Measurements from ENCODE around the gene PON1. TPM values are rescaled to one million over a fixed set of nuclear protein-coding genes. Genes with fewer than 3 reads are reported as not detected.

PON1 gene
- not detected in 2 replicates for total RNA-seq

- DNase-seq (ENCODE audit: extremely low read depth, low read depth, low spot score) = no peak
These were observed at the start of gene PON1 for GRCh38 chr7:95324431-95324830. TSS of gene PON1 (minus strand) at chr7:95324532. CDS start at chr7:95324475, 57 bp downstream.

GRCh38 chr7:95373323-95373722, 49.0 kb upstream of the PON1 start:
- no peak for DNase-seq (ENCODE audit: extremely low read depth, low read depth, low spot score)

- no peak for DNase-seq (ENCODE audit: extremely low read depth, low read depth, low spot score)
These were observed 43.9 kb upstream of the PON1 start for GRCh38 chr7:95368235-95368634.

GRCh38 chr7:95367606-95368005, 43.3 kb upstream of the PON1 start:
- no peak for DNase-seq (ENCODE audit: extremely low read depth, low read depth, low spot score)

- no peak for DNase-seq (ENCODE audit: extremely low read depth, low read depth, low spot score)
These were observed 40.8 kb upstream of the PON1 start for GRCh38 chr7:95365151-95365550.

- no peak for DNase-seq (ENCODE audit: extremely low read depth, low read depth, low spot score)
These were observed 33.3 kb upstream of the PON1 start for GRCh38 chr7:95357623-95358022.

GRCh38 chr7:95342642-95343307, 18.4 kb upstream of the PON1 start:
- DNase-seq (ENCODE audit: extremely low read depth, low read depth, low spot score) = no peak

- no peak for DNase-seq (ENCODE audit: extremely low read depth, low read depth, low spot score)
These were observed 17.7 kb upstream of the PON1 start for GRCh38 chr7:95342029-95342428.

- no peak for DNase-seq (ENCODE audit: extremely low read depth, low read depth, low spot score)
These were observed 16.2 kb upstream of the PON1 start for GRCh38 chr7:95340491-95340890.

GRCh38 chr7:95338832-95339231, 14.5 kb upstream of the PON1 start:
- no peak for DNase-seq (ENCODE audit: extremely low read depth, low read depth, low spot score)

- no peak for DNase-seq (ENCODE audit: extremely low read depth, low read depth, low spot score)
These were observed 10.8 kb upstream of the PON1 start for GRCh38 chr7:95335093-95335492.

GRCh38 chr7:95334447-95334846, 10.1 kb upstream of the PON1 start:
- no peak for DNase-seq (ENCODE audit: extremely low read depth, low read depth, low spot score)

- DNase-seq (ENCODE audit: extremely low read depth, low read depth, low spot score) = no peak
These were observed 6.6 kb upstream of the PON1 start for GRCh38 chr7:95330961-95331337.

- peak; percentile 2 for DNase-seq (ENCODE audit: extremely low read depth, low read depth, low spot score)
These were observed 6.0 kb upstream of the PON1 start for GRCh38 chr7:95330204-95330960.

- DNase-seq (ENCODE audit: extremely low read depth, low read depth, low spot score) = no peak
These were observed 3.0 kb upstream of the PON1 start for GRCh38 chr7:95327356-95327755.

GRCh38 chr7:95323410-95324129, 762 bp downstream of the PON1 start:
- DNase-seq (ENCODE audit: extremely low read depth, low read depth, low spot score) = no peak

GRCh38 chr7:95322854-95323253, 1.5 kb downstream of the PON1 start:
- DNase-seq (ENCODE audit: extremely low read depth, low read depth, low spot score) = no peak

- no peak for DNase-seq (ENCODE audit: extremely low read depth, low read depth, low spot score)
These were observed 1.9 kb downstream of the PON1 start for GRCh38 chr7:95322396-95322795.

GRCh38 chr7:95321720-95322119, 2.6 kb downstream of the PON1 start:
- no peak for DNase-seq (ENCODE audit: extremely low read depth, low read depth, low spot score)

- DNase-seq (ENCODE audit: extremely low read depth, low read depth, low spot score) = no peak
These were observed 3.7 kb downstream of the PON1 start for GRCh38 chr7:95320651-95321050.

- DNase-seq (ENCODE audit: extremely low read depth, low read depth, low spot score) = no peak
These were observed 4.8 kb downstream of the PON1 start for GRCh38 chr7:95319570-95319969.
